Stimulated activated CD8-positive, alpha-beta memory T cell treated with anti-CD3 and anti-CD28 coated beads, Interleukin-4, amount 100 ng/mL, for 4 hours (primary cell): ENCODE measurements around the gene MAGEB6.
"Not testable (repeated sequence)": the region's sequence is repeated elsewhere in the genome, so short reads cannot be mapped to it uniquely, and the experiment has no call there.

Source experiments
- DNase-seq, 2 donors: peaks; one replicate each; pipeline ENCODE4 v3.0.0-alpha.2; 2020; ENCODE audit warnings: low read depth in 2 of 2, low spot score in 1 of 2

The MAGEB6 gene

GRCh38 chrX:26192204-26192603 is at the start of gene MAGEB6:
Gene MAGEB6 (plus strand): TSS chrX:26192440. CDS start chrX:26193847, 1,407 bp downstream.
- no peak for DNase-seq

DNA sequence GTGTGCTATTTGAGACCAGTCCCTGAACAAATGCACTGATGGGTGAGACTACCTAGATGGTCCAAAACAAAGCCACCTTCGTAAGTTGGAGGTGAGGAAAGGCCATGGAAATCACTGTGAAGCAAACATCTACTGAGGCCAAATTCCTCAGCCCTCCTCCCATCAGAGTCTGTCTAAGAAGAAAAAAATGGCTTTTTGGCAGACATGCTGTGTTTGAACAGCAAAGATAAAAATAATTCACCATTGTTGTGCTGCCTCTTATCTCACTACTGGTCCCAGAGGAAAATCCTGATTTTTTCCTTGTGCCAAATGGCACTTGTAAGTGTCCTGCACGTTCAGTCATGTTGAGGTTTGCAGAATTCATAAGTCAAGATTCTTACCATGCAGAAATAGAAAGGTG is 46.2 kb upstream of the MAGEB6 start:
- no peak for DNase-seq

- no peak for DNase-seq
Observed at GRCh38 chrX:26160301-26160700, 31.9 kb upstream of the MAGEB6 start, which contains the start of gene MAGEB6B. Gene MAGEB6B (plus strand): TSS chrX:26160601. CDS start chrX:26160601, 0 bp downstream.

DNA sequence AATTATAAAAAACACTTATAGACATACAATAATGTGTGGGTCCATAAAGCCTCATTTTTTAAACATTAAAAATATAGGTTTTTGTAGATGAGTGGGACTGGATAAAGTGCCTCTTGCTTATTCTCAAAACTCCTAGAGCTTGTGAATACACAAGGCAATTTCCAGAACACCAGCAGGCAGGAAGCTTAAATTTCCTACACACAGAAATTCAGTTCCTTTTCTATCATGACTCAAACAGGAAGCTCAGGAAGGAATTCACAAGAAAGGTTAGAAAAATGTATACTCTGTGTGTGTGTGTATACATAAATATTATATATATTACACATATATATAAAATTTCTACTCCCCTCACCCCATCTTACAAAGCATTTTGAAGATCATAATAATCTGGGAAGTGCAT is 11.3 kb downstream of the MAGEB6 start:
- DNase-seq = no peak

DNA sequence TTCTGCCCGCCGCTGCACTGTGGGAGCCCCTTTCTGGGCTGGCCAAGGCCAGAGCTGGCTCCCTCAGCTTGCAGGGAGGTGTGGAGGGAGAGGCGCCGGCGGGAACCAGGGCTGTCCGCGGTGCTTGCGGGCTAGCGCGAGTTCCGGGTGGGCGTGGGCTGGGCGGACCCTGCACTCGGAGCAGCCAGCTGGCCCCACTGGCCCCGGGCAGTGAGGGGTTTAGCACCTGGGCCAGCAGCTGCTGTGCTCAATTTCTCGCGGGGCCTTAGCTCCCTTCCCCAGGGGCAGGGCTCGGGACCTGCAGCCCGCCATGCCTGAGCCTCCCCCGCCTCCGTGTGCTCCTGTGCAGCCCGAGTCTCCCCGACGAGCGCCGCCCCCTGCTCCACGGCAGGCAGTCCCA is 12.5 kb downstream of the MAGEB6 start:
- DNase-seq = not testable (repeated sequence)

GRCh38 chrX:26208012-26208411 is 15.8 kb downstream of the MAGEB6 start:
- no peak for DNase-seq

- DNase-seq = no peak
Observed at GRCh38 chrX:26215869-26216268, 23.6 kb downstream of the MAGEB6 start, which contains the start of gene MAGEB5. Gene MAGEB5 (plus strand): TSS chrX:26216169. CDS start chrX:26217302, 1,133 bp downstream.

DNA sequence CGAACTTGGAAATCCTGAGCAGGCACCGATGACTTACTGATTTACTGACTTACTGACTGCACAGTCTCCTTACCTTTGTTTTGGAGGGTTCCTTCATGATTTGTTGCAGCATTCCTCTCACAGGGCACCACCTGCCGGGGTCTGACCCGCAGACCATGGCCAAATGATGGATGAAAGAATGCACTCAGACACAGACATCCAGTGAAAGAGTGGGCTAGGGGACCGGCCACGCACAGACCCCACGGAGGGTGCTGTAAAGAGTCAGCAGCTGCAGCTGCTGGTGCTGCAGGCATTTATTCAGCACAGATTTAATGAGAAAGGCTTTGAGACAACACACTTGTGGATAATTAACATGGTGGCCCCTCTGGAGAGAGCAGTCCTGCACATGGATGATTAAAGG is 27.1 kb downstream of the MAGEB6 start:
- no peak for DNase-seq

DNA sequence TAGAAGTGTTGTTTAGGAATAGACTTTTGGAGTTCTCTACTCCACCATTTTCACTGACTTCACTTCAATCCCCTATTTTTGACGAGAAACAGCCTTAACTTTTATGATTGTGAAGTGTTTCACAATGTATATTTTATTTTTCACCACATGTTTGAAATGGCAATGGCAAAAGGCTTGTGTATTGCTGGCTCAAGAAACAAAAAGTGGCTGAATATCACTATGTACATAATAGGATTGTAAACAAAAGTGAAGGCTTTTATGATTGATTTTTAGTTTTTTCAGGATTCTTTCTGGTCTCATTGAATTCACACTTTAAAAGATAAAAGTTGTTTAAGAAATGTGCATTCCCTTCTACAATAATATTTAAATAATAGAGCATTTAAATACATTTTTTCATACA is 41.9 kb downstream of the MAGEB6 start:
- no peak for DNase-seq
